RWPE1 (cell line): ENCODE data around the gene TMPRSS3.

Experiments used
- CTCF ChIA-PET: fragments of 350-600 bp; sonication (Branson Sonifier 250); formaldehyde crosslinking; extraction: SDS; loops from one replicate; lab custom pipeline; 2021; lab: Yijun Ruan, JAX
- POLR2A ChIA-PET: fragments of 400-600 bp; formaldehyde crosslinking; extraction: SDS; loops from one replicate; lab custom pipeline; 2020; ENCODE audit warnings: antibody characterized with exemption; ENCODE audit not compliant: low non-redundant PET; lab: Yijun Ruan, JAX
- DNase-seq: peaks from one replicate; pipeline ENCODE4 v3.0.0; 2012; ENCODE audit warnings: low spot score
- H3K27ac ChIP-seq: fragments of 450-650 bp; 2 replicates; pipeline ENCODE4 v1.5.1; 2017
- TF ChIP-seq, protein P1 (sequence below): fragments of 450-650 bp; conservative IDR thresholded peaks from 2 replicates; pipeline ENCODE4 v1.5.1; 2017; ENCODE audit warnings: low read depth, mild to moderate bottlenecking

TMPRSS3 gene

DNA sequence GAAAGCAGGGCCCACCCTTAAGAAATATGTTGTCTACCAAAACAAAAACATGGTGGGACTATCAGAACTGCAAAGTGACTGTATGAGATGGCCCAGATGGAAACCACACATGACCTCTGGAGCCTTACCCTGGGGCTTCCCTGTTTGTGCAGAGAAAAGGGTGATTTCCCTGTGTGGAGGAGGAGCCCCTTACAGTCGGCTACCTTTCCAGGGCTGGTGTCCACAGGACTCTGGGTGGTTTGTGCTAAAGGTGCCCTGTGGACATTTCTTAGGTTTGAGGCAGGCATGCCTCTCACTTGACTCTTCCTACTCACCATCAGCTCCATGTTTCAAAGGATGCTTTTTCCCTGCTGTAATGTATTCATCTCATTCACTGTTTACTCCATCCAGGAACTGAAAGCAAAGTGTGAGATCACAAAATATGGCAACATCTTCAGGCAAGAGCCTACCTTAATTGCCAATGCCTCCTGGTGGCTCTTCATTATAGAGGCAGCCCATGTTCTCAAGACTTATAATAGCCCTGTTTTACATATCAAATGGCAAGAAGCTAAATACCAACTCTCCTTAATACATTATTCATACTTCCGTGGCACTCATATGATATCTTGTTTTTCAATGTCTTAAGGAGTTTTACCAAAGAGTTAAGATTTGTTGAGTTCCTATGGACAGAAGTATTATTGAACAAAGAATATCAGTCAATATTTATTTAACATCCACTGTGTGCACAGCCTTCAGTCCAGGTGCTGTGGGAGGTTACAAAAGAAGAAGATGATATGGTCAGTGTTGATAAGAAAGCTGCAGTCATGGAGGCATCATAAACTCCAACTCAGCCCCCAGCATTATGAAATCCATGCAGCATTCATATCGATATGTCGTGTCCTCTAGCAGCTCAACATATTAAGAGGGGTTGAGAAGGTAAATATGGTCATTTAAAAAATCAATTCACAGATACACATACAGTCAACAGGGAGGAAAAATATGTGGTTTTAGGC lies 65.2 kb downstream of the TMPRSS3 start:
- CTCF ChIA-PET, result interaction anchor here (0.6 kb wide), 1 partner anchor 743 kb away, joined by 4 read pairs; no protein-coding TSS in a partner anchor
- POLR2A ChIA-PET, result no interaction called here
- no peak overlapping the region for H3K27ac ChIP-seq
- TF ChIP-seq, protein P1, sequence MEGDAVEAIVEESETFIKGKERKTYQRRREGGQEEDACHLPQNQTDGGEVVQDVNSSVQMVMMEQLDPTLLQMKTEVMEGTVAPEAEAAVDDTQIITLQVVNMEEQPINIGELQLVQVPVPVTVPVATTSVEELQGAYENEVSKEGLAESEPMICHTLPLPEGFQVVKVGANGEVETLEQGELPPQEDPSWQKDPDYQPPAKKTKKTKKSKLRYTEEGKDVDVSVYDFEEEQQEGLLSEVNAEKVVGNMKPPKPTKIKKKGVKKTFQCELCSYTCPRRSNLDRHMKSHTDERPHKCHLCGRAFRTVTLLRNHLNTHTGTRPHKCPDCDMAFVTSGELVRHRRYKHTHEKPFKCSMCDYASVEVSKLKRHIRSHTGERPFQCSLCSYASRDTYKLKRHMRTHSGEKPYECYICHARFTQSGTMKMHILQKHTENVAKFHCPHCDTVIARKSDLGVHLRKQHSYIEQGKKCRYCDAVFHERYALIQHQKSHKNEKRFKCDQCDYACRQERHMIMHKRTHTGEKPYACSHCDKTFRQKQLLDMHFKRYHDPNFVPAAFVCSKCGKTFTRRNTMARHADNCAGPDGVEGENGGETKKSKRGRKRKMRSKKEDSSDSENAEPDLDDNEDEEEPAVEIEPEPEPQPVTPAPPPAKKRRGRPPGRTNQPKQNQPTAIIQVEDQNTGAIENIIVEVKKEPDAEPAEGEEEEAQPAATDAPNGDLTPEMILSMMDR, result no peak
- DNase-seq, result no peak

DNA sequence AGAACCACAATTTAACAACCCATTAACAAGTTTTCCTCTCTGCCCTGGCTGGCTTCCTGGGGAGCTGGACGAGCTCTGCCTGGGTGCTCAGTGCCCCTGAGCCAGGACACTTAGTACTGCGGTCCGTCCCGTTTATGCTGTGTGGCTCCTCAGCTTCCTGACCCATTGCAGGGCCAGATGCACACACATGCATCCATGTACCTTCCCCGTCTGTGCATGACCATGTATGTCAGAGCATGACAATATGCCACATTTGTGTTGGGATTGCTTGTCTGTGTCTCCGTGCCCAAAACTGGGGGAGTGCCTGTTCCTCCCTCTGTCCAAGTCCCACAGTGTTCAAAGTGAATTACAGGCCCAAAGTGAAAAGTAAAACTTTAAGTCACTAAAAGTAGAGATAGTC lies 71.0 kb downstream of the TMPRSS3 start:
- CTCF ChIA-PET, result interaction anchor here (1.7 kb wide), 1 partner anchor 15 kb away, joined by 7 read pairs; no protein-coding TSS in a partner anchor
- H3K27ac ChIP-seq, result no peak overlapping the region
- DNase-seq, result no peak
- TF ChIP-seq, protein P1, result no peak
- POLR2A ChIA-PET, result no interaction called here
